ENCODE measurements around the gene LSM14A.

The LSM14A gene

DNA sequence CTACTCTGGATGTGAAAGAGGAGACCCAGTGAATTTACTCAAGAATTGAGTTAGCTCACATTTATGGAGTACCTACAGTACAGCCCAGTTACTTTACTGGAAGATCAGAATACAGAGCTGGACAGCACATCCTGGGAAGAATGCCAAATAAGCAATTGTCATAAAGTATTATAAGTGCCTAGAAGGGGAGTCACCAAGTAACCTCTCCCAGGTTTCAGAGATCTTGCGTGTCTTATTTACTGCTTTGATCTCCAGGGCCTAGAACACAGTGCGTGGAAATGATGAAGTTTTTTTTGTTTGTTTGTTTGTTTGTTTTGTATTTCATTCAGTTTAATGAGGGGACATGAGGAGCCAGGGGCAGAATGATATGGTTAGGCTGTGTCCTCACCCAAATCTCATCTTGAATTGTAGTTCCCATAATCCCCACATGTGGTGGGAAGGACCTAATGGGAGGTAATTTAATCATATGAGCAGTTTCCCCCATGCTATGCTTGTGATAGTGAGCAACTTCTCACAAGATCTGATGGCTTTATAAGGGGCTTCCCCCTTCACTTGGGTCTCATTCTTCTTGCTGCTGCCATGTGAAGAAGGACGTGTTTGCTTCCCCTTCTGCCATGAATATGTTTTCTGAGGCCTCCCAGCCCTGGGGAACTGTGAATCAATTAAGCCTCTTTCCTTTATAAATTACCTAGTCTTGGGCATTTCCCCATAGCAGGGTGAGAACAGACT lies 87.2 kb downstream of the LSM14A start:
- DNase-seq, result no peak

DNA sequence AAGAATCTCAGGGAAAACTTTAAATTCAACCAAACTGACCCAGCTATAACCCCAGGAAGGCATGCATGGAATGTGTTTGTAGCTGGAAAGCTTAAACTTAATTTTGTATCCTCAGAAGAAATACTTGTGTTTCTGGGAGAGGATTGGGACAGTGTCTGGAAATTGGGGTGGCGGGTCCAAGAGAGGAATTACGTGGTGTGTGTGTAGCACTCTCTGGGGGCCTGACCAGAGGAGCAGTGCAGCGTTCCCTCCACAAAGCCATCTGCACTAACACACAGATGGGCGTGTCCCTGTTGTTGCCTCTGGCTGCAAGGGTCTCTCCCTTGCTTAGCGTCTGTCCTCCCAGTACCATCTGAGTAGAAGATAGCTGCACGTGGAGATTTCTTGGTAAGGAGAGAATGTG lies 88.5 kb downstream of the LSM14A start:
- no peak for DNase-seq

DNA sequence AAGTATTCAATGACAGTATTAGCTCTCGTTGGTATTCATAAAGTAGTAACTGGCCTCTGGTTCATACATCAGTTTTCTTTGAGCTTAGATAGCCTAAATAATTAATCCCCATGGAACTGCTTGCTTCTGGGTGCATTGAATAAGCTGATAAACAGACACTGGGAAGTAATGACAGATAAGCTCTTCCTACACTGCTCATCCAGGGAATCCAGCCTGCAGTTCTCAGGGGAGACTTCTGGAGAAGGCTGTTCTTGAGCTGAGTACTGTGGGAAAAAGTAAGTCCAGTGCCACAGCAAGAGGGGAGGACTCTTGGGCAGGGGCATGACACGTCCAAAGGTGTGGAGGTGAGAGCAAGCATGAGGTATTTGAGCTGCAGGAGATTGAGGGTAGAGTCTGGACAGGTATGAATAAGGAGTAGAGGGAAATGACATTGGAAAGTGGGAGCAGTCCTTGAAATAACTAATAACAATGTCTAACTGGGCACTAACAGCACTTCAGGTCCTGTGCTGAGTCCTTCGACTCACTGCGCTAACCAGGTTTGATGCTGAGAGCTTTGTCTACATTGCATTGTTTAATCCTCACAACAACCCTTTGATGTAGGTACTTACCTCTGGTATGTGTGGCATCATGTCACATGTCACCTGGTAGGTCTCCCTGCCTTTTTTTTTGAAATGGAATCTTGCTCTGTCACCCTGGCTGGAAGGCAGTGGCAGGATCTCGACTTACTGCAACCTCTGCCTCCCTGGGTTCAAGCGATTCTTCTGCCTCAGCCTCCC lies 89.2 kb downstream of the LSM14A start:
- DNase-seq, result no peak

DNA sequence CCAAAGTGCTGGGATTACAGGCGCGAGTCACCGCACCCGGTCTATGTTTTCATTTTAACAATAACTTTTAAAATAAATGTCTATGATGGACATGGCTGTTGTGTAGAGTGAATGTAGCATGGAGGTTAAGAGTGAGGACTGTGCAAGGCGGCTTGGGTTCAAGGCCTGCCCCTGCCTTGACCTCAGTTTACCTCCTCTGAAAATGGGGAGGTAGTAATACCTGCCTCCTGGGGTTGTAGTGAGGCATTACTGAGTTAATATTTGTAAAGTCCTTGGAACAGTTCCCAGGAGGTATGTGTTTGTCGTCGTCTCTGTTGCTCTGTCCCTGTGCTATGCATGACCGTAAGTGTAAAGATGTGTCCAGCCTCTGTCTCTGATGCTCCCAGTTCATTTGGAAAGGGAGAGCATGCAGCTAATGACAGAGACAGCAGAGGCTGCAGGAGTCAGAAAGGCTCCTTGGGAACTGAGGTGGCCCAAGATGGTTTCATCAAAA lies 91.5 kb downstream of the LSM14A start:
- no peak for DNase-seq

DNA sequence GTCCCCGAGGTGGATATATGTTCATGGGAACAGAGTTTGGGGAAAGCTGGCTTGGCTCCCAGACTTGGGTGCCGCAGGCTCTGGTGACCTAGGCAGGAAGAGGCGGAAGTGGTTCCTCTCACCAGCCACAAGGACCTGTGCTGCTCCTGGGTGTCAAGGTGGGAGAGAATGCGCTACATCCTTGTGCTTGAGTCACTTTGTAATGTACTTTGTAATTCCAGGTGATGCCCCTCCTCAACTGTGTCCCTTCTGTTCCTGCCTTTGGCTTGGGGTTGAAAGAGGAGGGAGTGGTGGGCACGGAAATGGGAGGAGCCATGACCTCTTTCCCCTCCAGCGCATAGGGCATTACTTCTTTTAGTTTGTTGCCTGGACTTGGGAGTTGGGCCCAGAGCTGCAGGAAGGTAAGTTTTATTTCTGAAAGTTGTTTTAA lies 92.9 kb downstream of the LSM14A start:
- no peak for DNase-seq

DNA sequence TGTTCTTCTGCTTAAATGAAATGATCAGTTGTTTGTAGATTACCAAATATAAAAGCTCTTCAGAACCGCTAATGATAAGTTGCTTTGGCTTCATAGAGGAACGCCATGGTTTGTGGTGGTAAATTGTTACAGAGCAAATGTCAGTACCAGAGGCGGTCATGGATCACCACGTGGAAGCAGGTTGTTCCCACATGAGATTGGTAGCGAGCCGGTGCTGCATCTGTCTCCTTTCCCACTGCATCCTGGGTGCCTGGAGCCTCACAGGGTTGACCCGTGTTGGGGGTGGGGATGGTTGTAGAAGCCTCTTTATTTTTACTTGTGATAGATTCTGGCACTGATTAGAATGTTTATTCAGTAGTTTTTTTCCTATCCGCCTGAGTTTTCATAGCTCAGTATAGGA lies 96.8 kb downstream of the LSM14A start:
- no peak for DNase-seq

DNA sequence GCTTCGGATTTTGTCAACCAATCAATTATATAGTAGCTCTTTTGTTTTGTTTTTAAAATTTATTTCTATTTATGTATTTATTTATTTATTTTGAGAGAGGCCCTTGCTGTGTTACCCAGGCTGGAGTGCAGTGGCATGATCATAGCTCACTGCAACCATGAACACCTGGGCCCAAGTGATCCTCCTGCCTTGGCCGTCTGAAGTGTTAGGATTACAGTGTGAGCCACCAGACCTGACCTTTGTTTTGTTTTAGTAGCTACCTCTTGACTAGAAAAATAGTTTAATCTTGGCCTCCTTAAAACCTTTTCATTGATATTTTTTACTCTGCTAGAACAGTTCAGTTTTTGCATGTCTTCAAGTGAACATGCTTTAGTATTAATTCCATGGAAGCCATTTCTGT lies 97.2 kb downstream of the LSM14A start:
- no peak for DNase-seq

DNA sequence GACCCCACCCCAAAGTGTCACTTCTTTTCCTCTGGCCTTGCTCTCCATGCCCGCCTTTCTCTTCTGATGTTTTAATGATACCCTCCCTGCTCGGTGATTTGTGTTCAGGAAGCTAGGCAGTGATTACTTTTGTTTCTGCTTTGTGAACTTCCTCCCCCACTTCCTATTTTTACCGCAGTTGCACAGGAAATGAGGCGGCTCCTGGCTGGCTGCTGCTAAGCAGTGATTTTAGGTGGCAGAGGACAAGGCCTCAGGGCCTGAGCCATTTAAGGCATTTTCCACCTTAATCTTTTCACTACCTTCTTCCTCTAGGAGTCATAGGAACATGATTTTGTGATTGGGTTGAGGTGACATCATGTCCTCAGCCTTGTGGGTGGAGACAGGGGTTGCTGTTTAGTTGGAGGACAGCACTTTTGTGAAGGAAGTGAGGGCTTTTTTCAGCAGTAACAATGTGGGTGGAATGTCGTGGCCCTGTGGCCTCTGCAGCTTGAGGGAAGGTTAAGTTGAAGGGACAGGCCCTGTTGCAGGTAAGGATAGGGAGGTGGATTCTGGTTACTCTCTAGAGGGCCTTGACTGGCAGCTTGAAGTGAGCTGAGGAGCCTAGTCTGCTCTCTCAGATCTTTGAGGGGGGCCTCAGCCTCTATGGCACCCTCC lies 97.8 kb downstream of the LSM14A start:
- DNase-seq, result peak; percentile 19

DNA sequence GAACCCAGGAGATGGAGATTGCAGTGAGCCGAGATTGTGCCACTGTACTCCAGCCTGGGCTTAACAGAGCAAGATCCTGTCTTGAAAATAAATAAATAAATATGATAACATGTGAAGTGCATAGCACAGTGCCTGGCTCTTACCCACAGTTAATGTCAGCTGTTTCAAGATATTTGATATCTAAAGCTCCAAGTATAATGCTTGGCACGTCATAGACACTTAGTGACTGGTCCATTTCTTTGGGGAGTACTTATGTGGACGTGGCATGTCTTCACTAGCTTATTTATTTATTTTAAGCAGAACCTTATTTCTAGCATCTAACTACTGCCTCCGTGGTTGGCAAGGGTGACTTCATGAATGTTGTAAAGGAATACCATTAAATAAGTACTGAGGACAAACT lies 100.8 kb downstream of the LSM14A start:
- DNase-seq, result no peak

DNA sequence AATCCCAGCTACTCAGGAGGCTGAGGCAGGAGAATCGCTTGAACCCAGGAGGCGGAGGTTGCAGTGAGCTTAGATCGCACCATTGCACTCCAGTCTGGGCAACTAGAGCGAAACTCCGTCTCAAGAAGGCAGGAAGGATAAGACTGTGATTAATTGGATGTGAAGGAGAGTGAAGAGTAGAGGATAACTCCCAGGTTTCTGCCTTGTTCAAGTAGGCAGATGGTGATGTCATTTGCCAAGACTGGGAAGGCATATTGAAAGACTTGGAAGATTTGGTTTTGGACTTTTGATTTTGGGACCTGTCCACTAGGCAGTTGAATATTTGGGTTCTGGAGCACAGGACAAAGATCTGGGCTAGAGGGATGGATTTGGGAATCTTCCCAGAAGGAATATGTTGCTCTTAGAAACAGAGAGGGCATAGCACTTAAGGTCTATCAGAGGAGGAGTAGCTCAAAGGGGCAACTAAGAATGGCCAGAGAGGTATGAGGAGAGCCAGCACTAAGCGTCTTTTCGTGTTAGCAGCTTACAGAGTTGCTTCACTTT lies 102.1 kb downstream of the LSM14A start:
- DNase-seq, result no peak

DNA sequence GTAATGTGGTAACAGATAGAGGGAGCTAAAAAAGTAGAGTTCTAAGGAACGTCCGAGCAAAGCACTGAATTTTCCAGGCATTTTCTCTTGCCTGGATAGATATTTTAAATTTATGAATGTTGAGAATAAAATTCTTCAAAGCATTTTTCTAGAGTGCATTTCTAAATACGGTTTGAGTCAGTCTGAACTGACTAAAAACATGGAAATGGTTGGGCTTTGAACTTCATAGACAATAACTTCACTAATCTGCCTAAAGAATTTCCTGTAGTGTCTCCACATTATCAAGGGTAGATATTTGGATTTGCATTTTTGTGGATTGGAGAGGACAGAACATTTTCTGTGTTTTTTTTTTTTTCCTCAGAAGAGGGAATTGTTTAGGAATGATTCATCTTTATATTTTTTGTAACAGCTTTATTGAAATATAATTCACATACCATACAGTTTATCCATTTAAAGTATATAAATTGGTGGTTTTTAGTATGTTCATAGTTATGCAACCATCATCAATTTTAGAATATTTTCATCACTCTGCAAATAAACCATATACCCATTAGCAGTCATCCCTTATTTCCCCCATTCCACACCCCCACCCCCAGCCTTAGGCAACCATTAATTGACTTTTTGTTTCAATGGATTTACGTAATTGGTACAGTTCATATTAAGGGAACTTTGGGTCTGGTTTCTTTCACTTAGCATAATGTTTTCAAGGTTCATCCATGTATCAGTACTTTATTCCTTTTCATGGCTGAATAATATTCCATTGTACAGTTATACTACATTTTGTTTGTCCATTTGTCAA lies 102.7 kb downstream of the LSM14A start:
- DNase-seq, result no peak

DNA sequence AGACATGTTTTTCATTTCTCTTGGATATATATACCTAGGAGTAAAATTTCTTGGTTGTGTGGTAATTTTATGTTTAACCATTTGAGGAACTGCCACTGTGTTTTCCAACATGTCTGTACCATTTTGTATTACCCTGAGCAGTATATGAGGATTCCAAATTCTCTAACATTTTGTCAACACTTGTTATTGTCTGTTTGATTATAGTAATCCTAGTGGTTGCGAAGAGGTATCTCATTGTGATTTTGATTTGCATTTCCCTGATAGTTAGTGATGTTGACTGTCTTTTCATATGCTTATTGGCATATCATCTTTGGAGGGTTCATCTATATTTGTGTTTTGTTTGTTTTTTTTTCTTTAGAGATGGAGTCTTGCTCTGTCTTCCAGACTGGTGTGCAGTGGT lies 103.4 kb downstream of the LSM14A start:
- no peak for DNase-seq

DNA sequence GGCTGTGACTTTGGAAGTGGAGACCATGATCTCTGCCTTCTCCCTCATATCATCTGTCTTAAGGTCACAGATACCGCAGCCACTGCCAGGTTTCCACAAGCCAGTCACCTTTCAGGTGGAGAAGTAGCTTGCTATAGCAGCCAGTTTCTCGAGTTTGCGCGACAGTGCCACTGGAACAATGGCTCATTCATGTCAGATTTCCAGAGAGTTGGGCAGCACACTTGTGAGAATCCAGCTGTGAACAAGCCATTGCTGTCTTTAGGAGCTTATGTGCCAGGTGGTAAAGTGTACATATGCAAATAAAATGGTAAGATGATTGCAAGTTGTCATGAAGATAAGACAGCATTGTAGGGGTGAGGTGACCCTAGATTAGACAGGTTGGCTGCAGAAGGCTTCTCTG lies 104.3 kb downstream of the LSM14A start:
- DNase-seq, result no peak

DNA sequence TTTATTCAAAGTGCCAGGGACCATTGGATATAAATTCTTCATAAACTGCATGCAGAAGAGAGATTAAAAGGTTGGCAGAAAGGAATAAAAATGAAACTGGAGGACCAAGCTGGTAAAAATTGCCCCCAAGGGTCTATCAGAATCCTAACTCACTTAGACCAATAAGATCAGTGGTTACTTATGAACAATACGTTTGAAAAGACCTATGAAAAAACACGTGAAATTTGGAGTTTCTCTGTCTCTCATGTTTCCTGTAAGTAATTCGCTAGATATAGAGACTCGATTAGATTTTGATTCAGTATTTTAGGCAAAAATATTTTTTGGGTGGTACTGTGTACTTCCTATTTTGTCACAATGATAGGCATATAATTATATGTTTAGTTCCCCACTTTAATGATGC lies 104.9 kb downstream of the LSM14A start:
- no peak for DNase-seq

DNA sequence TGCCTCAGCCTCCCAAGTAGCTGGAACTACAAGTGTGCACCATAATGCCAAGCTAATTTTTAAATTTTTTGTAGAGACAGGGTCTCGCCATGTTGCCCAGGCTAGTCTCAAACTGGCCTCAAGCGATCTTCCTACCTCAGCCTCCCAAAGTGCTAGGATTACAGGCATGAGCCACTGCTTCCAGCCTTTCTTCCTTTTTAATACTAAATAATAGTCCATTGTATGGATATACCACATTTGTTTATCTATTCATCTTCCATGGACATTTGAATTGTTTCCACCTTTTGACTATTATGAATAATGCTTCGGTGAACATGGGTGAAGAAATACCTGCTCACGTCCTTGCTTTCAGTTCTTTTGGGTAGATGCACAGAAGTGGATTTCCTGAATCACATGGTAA lies 106.5 kb downstream of the LSM14A start:
- no peak for DNase-seq
